GF-D8 (cell line): ENCODE data around the gene NDRG2.
"Not testable (repeated sequence)": the region's sequence is repeated elsewhere in the genome, so short reads cannot be mapped to it uniquely, and the experiment has no call there.

ENCODE experiments used
- DNase-seq: peaks from one replicate; lab custom pipeline; 2025; lab: John Stamatoyannopoulos, UW

Gene NDRG2

DNA sequence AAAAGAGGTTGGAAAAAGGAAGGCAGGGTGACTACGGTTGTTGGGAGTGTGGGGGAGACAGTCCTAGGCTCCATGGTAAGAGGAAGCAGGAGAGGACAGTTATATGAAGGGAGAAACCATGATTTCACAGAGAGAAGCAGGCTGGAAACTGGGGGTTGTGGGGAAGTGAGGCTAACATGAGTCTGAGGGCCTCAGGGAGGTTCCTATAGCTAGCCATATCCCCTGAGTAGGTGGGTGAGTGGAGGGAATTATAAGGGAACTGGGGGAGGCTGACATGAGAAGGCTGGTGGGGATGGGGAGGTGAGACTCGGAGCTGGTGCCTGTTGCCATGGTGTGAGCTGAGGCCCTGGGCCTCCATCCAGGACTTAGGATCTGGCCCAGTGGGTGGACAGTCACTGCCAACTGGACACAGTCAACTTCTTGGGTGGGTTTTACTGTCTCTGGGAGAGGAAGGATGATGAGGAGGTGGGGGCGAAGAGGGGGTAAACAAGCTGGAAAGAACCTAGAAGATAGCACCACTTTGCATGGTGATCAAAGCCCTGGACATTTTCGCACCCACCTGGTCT, 8.4 kb upstream of the NDRG2 start:
- no peak for DNase-seq

DNA sequence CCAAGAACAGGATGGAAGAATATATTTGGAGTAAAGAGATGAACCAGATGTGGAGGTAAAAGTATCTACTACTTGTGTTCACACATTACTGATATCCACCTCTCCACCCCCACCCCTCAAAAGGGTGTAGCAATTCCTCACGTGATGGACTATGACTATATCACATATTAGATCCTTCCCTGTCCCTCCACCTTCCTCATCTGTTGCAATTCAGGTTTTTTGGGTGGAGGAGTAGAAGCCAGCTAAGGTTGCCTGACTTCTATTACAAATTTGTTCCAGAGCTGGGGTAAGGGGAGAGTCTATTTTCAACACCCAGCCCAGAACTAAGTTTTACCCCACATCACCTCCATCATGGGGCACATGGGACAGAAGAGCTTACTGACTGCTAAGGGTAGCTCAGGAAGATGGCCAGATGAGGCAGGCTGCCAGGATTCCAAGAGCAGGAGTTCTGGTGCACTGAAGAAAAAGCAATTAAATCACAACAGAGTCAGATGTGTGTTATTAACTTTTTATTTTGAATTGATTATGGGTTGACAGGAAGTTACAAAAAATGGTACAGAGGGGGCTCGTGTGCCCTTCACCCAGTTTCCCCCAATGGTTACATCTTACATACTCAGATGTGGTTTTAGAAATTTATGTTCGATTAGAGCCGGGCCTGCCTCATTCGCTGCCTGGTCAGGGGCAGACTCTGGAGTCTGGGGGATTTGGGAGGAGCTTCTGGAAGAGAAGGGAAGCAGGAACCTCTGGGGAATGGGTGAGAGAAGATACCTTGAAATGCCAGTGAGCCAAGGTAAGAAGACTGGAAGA, 7.7 kb upstream of the NDRG2 start:
- no peak for DNase-seq

DNA sequence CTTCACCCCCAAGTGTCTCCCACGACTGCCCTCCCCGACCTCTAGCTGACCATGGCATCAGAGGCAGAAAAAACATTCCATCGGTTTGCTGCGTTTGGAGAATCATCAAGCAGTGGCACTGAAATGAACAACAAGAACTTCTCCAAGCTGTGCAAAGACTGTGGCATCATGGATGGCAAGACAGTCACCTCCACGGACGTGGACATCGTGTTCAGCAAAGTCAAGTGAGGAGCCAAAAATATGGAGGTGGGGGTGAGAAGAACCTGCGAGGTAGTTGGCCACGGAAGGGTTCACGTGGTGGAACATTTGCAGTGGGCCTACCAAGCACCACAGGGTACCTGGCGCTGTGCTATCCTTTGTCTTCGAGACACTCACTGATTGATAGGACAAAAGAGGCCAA, 5.7 kb upstream of the NDRG2 start:
- no peak for DNase-seq

DNA sequence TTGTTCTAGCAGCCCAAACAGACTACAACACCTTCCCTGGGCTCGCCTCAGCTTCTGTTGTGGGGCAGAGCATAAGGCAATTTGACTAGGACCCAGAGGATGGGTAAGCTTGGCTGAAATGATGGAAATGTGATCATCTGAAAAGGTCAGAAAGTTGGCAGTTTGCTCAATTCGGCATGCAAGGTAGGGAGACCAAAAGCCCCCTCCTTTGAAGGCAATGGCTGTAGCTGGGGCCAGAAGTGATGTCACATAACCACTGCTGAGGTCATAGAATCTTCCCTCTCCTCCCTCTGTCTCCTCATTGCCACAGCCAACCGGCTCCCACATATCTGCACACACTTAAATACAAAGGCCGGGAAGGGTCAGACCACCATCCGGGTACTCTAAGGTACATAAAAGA, 5.1 kb upstream of the NDRG2 start, which contains the start of gene TPPP2:
Gene TPPP2 (plus strand): TSS at position 301 of the 400 bp plus-strand sequence. CDS start 365 bp downstream, outside the sequence.
- DNase-seq = no peak

DNA sequence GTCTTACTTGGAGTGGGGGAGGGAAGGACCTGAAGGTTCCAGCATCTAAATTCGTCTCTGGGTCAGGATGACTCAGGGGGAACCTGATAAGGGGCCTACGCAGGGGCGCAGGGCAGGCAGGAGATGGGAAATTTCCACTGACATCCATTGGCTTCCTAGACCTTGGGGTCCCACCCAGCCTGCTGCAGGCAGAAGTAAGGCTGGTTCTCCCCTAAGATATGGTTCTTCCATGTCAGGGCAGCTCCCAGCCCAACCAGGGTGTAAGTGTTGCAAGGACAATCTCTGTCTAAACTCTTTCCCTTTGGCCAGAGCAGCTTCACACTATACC, 2.1 kb upstream of the NDRG2 start:
- no peak for DNase-seq

DNA sequence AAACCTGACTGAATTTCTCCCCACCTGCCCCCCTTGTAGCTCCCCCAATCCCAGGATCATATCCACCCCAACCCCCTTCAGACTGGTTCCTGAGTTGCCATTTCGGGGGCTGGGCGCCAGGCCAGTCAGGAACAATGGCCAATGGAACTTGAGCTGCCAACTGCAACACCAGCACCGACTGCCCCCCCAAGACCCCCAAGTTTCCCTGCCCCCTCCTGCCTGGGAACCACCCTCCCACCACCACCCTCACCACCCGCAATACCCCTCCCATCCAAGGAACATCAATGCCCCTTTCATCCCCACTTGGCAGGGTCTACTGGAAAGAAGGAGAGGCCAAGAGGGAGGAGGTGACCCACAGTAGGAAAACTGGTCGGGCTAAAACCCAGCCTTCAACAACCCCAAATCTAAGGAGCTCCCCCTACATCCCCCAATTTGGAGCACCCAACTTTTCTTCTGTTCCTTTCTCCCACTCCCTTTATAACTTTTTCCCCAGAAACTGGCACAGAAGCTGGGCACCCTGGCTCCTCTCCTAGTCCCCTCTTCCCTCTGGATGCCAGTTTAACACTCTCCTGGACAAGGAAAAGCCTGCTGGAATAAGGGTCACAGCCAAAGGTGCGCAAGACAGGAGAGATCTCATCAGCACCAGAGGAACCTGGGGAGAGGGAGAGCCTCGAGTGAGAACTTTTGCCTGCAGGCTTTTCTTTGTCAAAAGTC, 1.6 kb upstream of the NDRG2 start:
- DNase-seq = no peak

DNA sequence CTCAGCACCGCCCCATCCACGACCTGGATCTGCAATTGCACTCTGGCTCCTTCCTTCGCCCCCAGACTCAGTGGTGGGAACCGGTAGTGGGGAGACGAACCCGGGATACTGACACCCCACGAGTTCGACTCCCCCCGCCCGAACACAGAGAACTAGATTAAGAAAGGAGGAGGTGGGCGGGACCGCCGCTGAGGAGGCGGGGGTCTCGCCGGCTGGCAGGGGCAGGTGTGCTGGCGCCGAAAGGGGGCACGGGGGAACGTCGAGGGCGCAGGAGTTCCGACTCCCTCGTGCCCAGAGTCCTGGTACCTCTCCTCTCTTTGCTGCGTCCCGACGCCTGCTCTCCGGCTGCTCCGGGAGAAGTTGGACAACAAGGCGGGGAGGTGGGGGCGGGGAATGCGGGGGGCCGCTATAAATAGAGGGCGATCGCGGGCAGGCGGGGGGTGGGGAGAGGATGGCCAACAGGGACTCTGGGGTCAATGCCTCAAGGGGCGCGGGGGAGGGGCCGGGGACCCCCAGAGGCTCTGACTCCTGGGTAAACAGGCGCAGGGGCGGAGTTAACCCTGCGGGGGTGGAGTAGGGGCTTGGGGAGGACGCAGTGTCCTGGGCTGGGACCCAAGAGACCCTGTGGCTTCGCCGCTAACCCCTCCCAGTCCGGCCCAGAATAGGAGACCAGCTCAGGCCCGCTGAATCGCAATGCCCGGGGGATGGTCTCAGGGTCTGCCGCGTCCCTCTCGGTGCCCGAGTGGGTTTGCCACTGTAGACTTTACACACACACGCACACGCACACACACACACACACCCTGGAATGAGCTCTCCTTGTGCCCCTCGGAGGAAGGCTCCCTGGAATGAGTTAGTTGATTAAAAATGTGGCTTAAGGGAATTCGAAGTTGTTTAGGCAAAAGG, 761 bp upstream of the NDRG2 start:
- no peak for DNase-seq

DNA sequence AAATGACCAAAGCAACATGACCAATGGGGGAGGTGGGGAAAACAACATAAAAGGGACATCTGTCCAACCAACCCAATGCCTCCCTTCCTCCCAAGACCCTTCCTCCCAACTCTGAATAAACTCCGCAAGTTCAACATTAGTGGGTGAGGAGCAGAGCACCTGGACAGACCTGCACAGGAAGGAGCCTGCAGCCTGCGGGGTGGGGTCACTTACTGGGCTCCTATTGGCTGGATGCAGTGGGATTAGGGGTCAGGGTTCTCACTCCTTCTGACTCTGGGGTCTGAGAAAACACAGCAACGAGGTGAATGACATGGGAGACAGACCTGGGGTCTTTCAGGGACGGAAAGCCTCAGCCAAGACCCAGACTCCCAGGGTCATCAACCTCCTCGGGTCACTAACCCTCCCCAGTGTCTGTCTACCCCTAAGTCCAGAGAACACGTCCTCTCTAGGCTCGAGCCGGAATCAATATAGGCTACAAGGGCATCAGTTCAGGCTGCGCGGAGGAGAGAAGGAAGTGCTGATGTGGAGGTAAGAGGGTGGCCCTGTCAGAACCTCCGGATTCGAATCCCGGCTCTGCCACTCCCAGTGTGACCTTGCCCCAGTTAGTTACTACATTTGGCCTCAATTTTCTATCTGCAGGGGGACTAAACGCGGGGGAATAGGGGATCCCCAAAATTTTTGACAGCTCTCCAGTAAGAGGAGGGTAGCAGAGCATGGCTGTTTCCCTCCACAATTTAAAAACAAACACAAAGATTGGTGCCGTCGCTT, 860 bp downstream of the NDRG2 start:
- no peak for DNase-seq

DNA sequence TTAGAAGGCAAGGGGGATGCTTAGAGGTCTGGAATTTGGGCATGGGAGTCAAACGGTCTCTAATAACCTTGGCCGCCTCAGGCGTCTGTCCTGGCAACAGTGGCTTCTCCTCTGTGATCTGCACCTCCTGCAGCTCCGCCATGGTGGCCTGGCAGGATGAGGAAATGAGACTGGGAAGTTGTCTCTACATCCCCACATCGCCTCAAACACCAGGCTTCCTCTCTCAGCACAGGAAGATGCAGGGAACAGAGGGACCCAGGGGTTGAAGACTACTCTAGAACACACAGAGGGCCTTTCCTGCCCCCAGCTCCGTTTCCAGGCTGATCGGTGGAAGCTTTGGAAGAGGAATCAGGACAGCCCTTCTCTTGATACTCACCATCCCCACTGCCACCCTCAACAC, 1.7 kb downstream of the NDRG2 start:
- no peak for DNase-seq

DNA sequence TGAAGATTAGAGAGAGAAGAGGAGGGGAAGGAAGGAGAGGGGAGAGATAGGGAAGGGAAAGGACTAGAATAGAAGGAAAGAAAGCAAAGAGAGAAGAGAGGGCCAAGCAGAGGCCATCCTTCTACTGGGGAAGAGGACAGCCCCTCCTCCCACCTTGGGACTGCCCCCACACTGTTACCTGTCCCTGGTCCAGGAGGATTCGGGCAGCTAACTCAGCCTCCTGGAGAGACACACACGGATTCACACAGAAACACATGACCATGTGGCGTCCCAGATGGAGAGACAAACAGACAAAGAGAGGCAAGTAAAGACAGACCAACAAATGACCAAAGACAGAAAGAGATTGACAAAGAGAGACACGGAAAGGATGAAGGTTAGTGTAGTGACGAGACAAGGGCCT, 2.2 kb downstream of the NDRG2 start:
- DNase-seq = no peak

DNA sequence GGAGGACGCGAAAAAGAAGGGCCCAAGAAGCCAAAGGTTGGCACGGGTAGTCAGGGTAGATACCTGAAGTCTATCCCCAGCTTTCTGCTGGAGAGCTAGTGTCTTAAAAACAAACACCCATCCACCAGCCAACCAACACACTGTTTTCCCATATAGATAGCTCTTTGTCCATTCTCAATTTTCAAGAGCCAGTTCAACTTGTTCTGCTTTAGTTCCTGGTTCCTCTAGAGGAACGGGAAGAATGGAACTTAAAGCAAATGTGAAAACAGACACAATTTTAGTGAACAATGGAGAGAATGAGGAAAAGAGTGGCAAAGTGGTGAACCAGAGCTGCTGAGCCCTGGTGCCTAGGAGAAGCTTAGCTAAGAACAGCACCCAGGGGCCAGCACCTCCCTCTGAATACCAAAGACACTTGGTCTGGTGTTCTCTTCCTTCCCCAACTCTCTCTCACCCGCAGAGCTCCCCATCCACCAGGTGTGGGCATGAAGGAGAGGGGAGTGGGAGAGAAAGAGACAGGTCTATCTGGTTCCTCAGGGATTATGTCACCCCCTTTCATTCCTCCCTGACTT, 3.8 kb downstream of the NDRG2 start:
- DNase-seq = no peak

DNA sequence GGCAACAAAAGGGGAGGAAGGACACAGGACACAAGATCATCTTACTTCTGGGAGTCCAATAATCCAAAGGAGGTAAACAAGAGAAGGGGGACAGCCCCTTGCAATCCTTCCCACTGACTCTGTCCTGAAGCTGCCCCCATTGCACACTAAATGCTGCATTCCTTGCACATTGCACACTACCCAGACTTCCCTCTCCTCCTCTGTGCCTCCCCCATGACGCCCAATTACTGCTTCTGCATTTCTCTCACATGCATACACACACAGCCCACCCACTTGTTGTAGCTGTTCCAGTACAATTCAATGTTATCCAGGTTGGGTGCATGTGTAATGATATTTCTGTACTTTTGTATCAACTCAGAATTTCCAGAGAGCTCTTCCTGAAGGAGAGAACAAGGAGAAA, 5.5 kb downstream of the NDRG2 start:
- DNase-seq = no peak

DNA sequence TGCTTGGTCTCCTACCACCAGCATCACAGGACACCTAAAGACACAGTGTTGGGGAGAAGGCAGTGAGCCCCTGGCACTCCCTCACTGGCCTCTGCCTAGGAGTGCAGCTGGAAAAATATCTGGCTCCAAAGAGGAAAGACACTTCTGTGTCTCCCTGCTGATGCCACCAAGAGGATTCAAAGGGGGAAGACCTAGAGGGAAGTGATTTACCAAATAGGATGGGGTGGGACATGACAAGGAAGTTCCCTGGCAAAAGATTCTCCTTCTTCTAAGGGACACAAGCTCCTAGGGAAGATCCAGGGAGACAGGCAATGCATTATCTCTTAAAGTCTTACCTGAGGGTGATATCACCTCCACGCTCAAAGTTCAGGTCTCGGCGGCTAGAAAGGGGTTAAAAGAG, 6.1 kb downstream of the NDRG2 start:
- DNase-seq = no peak

DNA sequence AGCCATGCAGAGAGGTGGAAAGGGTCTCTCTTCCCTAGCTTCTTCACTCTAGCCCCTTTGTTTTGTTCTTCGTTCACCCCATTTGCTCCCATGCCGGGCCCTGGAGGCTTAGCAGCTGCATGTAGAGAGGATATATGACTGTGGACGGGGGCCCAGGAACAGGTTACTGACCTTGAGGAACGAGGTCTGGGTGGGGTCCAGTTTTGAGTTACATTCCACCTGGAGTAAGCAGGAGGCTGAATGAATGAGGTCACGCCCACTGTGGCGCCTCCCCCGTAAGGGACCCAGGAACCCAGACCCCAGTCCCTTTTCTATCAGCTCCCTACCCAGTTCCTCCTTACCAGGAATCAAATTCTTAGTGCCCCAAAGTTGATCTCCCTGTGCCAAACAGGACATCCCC, 6.6 kb downstream of the NDRG2 start:
- no peak for DNase-seq

DNA sequence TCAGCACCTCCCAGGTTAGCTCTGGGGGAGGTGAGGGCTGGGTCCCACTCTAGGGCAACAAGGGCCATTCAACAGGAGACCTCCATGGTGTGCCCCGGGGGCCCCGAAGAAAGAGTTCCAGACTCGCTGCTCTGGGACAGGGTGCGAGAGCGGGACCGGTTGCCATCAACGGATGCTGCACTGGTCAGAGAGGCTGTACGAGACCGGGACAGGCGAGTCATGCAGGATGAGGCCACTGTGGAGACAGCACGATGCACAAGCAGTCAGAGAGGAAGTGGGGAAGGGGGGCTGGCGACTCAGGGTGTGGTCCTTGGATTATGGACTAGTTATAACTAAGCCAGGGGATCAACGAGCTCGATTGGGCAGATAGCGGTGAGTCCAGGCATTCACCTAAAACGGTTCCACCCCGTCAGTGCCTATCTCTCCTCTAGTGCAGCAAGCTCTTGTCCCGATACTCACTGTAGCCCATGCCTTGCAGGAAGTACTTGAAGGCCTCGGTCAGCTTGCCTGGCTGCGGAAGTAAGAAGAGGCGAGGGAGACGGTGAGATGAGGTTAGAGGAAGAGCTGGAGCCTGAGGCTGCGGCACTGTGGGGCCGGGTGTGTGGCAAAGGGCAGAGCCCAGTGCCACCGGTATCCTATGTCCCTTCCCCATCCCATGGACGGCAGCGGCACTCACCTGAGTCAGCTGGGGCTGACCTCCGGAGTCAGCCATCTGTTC, 7.2 kb downstream of the NDRG2 start:
- DNase-seq = no peak

DNA sequence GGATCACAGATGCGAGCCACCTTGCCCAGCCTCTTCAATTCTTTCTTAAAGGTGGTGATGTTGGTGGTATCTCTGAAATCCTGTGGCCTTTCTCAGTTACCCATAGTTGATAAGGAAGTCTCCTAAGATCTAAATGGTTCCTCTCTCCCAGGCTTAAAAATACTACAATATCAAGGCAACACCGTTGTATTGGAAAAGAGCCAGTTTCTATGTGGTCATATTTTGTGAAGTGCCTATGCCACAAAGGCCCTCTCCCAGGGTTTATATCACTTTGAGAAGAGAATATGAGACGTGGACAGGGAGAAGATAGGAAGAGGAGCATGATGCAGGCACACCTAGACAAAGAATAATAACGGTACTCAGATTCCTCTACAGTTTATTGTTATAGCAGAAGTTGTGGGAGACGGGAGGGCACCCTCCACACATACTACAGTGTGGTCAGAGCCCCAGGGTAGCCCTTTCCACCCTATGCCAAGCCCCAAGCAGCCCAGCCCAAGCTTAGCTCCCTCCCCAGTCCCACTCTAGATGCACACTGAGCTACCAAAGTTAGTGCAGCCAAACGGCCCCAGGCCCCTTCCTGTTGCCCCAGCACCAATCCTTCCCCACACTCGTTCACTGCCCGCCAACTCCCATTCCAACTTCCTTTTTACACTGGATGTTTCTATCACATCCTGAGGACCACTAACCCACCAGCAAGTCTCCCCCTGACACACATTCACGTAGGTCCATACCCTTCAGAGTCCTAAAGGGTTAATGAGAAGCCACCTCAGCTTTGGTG, 8.3 kb downstream of the NDRG2 start:
- no peak for DNase-seq

DNA sequence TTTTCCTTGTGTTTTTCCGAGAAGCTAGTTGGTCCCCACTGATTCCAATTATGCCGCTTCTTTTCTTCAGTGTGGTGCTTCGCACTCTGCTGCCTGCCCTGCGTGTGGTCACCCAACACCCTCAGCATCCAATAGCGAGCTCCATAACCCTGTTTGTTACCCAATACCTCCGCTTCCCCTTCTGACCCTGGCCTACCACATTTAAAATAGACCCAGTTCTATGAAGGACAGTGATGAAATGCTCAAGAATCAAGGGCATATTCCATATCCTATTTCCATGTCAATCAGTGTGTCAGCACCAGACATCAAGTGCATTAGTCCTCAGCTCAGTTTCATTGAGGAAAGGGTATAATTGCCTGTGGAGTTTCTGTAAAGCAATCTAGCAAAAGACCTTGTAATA, 9.5 kb downstream of the NDRG2 start:
- DNase-seq = peak; percentile 31

DNA sequence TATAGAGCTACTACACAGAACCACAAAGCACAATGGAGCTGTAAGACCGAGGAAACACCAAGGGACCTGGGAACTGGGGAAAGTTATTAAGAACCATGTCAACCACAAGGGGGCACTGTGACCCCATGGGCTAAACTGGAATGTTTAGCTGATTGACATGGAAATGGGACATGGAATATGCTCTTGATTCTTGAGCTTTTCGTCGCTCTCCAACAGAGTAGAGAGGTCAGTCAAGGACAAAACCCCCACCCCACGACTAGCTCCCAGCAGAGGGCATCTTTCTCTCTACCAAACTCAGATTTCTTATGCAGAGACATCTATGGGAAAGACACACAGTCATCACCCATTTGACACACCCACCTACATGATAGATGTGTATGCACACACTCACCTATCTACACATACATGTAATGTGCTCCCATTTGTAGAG, 10.1 kb downstream of the NDRG2 start:
- peak; percentile 21 for DNase-seq

DNA sequence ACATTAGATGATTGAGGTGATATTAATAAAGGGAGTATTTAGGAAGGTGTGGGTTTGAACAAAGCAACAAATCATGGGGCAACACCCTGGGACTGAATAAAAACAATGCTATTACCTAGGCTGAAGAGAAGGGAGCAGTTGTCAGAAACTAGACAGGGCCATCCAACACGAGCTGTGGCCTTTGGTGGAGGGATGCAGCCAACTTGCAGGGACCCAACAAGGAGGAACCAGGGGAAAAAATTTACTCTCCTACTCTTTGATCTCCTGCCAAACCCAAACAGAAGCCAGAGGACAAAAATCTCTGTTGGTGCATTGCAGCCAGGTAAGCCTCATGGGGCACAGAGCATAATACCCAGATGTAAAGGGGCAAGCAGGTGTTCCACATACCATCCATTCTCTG, 13.7 kb downstream of the NDRG2 start:
- DNase-seq = no peak

DNA sequence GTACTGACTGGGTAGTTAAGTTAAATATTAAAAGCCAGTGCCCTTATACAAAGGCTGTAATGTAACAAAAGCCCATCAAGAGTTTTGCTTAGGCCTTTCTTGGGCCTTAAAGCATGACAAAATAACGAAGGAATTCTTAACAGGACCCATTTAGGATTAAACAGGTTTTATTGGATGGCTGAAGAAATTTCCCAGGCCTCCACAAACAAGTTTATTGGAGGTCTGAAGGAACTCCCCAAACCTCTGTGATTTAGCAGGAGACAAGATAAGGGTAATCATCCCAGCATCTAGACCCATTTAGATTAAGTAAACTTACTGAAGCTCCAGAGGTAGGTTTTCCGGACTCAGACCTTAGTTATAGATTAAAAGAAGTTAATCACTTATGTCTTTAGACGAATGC, 15.1 kb downstream of the NDRG2 start:
- DNase-seq = not testable (repeated sequence)
